GM20431 (cell line): ENCODE measurements around the gene COL8A2.

ENCODE experiments used
- in situ Hi-C: fragments of 300-500 bp; cut with MseI, MboI; formaldehyde crosslinking; loops from one replicate; pipeline ENCODE4 v1.15.0; 2020; ENCODE audit warnings: low sequenced_read_pairs; ENCODE audit not compliant: unreplicated experiment

COL8A2 gene

DNA sequence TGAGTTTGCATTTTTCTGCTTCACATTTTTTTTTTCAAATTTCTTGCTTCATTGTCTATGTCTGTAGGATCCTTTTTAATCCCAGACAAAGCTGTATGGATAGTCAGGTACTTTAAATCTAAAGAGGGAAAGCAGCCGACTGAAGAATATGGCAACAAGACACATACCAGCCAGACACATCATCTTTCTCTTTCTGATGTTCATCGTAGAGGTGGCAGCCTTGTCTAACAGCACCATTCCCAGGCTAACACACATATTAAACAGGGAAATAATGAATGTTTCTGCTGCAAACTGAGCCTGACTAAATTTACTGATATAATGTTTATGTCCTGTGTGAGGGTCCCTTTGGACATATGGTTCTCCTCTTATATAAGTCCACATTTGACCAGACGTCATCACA, 44.8 kb downstream of the COL8A2 start:
- in situ Hi-C loops: no loop called here

DNA sequence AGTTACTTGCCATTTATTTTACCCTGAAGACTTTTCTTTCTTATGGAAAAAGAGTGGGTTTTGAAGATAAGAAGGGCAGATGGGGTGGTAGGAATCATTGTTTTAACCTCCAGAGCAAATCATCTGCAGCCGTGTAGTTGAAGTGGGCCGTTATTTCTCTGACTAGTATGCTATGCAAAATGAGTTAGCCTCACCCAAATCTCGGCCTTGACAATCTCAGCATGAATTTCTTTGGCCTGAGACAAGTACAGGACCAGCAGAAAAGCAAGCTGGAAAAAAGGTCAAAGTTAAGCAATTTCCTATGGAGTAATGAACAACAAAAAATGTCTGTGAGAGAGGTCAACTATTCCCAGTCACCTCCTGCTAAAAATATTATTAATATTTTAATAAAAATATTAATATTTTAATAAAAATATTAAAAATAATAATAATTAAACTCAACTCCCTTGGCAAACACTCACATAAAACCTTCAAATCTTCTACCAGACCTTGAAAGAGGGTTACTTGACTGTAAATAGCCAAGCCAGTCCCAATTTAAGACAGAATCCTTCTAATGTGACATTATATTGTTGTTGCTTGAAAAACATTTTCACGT, 47.9 kb downstream of the COL8A2 start:
- in situ Hi-C loops: no loop called here

DNA sequence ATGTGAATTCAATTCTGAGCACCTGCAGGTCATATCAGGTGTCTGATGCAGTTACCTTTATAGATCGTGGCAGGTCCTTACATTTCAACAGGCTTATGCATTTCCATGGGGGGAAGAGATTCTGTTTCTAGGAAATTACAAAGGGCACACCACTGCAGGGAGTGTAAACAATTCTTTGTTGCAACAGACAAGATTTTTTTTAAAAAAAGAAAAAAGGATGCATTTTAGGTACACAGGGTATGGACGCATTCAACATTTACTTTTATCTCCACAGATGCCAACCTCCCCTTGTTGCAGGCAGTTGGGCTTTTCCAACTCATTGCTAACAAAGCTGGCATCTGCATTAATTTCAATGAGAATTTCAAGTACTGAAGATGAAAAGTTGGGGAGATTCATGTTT, 54.7 kb downstream of the COL8A2 start:
- in situ Hi-C loops: no loop called here

DNA sequence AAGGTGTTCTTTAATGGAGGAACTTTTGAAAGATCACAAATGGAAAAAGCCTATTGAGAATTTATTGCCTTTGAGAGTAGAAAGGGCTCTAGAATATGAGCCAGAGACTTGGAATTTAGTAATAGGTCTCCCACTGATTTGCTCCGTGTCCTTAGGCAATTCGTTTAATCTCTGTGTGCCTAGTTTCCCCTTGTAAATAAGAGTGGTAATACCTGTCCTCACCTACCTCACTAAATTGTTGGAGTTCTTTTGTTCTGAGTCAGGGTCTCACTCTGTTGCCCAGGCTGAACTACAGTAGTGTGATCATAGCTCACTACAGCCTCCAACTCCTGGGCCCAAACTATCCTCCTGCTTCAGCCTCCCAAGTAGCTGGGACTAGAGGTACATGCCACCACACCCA, 56.2 kb downstream of the COL8A2 start:
- in situ Hi-C loops: no loop called here

DNA sequence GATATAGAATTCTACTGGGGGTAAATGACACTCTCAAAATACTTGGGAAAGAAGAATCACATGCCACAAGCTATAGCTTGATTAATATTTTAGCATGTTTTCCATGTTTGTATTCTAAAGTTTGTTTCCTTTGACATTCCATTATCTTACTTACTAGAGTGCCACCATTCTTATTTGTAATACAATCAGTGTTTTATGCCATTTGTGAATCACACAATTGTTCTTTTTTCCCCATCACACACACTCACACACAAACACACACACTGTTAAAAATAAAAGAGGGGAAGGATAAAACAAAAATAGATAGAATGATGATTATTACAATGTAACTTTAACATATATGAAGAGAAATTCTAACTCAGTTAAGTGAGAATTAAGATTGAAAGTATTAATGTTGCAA, 57.2 kb downstream of the COL8A2 start:
- in situ Hi-C loops: no loop called here

DNA sequence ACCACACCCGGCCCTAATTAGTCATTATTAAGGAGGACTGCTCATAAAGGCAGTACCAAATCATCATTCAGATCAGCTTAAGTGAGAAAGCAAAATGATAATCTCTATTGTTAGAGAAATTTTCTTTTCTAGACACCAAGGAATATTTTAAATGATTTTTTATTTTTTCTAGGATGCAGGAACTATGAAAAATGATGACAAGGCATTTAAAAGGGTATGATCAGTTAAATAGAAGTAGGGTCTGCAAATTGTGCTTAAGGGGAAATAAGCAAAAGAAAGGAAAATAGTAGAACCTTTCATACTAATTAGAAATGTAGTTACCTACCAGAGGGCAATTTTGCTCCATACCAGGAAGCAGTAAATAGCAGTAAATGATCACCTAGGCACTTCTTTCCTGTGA, 62.7 kb downstream of the COL8A2 start:
- in situ Hi-C loops: no loop called here

DNA sequence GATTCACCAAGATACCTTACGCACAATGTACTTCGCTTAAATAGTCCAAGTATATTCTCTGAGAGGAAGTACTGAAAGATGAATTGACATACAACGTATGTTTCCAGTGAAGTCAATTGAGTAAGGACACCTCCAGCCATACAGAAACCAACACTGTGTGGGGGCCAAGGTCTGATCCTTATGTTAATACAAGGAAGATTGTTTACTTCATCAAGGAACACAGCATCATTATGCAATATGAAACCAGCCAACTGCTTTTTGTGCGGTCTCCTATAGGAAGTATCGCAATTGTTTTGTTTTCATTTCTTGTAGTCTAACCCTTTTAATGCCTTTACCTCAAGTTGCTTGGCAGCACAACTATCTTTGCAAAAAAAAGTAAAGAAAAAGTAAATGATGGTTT, 69.3 kb downstream of the COL8A2 start:
- in situ Hi-C loops: no loop called here

DNA sequence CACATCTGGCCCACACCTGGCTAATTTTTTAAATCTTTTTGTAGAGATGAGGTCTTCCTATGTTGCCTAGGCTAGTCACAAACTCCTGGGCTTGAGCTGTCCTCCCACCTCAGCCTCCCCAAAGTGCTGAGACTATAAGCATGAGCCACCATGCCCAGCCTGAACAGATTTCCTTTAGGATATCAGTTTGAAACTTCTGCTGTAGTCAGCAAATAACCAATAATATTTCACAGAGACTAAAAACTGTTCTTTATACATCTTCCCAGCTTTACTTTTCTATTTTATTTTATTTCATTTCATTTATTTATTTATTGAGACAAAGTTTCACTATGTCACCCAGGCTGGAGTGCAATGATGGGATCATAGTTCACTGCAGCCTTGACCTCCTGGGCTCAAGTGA, 71.0 kb downstream of the COL8A2 start:
- in situ Hi-C loops: no loop called here

DNA sequence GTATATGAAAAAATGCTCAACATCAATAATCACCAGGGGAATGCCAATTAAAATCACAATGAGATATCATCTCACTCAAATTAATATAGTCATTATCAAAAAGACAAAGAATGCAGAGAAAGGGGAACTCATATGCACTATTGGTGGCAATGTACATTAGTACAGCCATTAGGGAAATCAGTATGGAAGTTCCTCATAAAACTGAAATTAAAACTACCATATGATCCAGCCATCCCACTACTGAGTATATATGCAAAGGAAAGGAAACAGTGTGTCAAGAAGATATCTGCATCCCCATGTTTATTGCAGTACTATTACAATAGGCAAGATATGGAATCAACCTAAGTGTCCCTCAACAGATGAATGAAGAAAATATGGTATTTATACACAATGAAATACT, 73.2 kb downstream of the COL8A2 start:
- in situ Hi-C loops: no loop called here
